Measurements from ENCODE around the gene ALG14.
A peak's percentile ranks its signal among the peaks of the same experiment; 100 is the strongest.
"Not testable (repeated sequence)": the region's sequence is repeated elsewhere in the genome, so short reads cannot be mapped to it uniquely, and the experiment has no call there.

ALG14 gene, protein sequence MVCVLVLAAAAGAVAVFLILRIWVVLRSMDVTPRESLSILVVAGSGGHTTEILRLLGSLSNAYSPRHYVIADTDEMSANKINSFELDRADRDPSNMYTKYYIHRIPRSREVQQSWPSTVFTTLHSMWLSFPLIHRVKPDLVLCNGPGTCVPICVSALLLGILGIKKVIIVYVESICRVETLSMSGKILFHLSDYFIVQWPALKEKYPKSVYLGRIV

GRCh38 chr1:95072532-95073419 lies at the start of gene ALG14:
TSS of gene ALG14 (minus strand) at chr1:95072951. CDS start at chr1:95072898, 53 bp downstream.
- peak; percentile 91 for DNase-seq

GRCh38 chr1:95122151-95122697 lies 49.5 kb upstream of the ALG14 start:
- no peak for DNase-seq

- DNase-seq, result no peak
These were observed 46.5 kb upstream of the ALG14 start for GRCh38 chr1:95119273-95119672.

- no peak for DNase-seq
These were observed 46.0 kb upstream of the ALG14 start for GRCh38 chr1:95118710-95119109.

DNA sequence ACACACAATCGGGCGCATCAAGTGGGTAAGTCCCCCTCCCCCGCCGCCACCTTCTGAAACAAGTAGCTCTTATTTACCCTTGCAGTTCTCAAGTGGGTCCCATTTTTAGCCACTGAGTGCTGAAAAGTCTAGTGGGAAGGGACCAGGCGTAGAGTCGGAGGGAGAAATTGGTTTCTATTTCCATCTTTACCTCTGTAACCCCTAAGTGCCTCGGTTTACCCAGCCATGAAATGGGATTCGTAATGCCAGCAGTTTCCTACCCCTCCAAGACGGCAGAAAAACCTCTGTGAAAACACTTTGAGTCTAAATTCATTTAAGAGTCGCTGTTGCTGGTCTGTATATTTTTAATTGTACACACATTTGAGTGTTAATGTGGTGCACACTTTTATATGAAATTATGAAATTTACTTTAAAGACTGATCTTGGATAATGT lies 45.3 kb upstream of the ALG14 start:
- DNase-seq, result peak; percentile 2

DNA sequence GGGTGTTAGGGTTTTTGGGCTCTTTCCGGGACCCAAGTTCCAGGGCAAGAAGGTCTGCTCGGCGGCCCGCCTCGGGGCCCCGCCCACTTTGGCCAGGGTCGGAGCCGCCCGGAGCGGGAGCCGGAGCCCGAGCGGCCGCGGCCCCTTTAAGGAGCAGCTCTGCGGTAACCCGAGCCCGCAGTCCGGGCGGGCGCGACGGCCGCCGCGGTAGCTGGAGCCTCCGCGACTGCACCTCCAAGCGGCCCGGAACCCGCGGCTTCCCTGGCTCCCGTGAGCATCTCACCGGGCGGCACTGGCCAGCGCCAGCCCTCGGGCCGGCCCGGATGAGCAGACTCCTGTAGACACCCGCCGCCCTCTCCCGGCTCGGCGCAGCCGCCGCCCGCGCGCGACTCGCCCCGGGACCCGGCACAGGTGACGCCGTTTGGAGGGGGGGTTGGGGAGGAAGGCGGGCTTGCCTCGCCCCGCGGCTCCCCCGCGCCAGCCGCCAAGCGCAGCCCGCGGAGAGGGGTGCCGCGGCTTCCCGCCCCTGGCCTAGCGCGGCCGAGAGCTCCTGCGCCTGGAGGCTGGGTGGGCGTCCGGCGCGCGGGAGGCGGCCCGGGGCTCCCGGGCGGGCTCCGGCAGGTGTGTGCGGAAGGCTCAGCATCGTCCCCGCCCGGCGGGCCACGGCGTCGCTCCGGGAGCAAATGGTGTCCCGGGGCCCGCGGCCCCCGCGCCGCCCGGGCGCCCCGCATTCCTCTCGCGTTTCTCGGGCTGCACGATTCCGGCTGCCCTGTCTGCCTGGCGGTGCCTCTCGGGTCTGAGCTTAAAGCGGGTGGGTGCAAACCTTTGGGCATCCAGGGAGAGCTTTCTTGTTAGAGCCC lies 44.7 kb upstream of the ALG14 start, which contains the start of gene TLCD4:
Gene TLCD4, plus strand, starts transcription at position 149 of the 860 bp plus-strand sequence. CDS start 26,547 bp downstream, outside the sequence.
- DNase-seq, result peak; percentile 8

DNA sequence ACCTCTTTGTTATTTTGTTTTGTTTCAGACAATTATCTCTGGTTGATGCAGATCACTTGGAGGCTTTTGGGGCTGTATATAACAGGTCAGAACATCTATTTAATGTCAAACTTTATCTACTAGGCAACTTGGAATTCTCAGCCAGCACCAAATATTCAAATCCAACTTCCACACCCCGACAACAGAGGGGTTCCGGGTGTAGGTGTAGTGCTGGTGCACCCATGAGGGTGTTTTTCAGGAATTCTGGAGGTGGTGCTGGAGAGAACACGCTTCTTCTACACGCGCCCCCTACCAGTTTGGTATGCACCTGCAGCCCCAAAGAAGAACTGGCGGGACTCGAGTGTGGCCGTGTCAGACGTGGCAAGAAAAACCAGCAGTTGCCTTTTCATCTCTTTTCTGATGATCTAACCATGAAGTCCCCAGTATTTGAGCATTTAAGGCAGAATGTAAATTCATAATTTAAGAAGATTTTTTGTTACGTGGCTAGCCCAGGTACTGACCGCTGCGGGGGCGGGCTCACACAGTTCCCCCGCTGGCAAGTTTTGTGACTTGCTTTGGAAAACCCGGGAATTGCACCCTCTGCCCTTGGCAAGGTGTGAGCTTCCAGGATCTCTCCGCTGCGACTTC lies 43.9 kb upstream of the ALG14 start:
- DNase-seq, result peak; percentile 53

DNA sequence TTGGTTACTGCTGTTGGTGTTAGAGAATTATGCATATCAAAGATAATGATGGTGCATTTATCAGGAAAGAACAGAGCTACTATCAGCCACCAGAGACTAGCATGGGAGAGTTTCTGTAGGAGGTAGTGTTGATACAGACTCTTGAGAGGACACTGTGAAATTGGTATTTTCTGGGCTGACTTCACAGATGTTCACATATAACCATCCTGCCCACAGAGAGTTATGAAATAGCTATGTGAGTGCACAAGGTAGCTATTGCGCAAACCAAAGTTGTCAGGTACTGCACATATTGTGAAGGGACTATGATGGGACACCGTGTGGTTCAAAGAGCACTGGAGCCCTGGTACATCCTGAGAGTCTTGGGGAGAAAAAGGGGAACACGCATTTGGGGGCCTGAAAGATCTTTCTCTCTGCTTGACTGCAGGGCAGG lies 43.0 kb upstream of the ALG14 start:
- no peak for DNase-seq

DNA sequence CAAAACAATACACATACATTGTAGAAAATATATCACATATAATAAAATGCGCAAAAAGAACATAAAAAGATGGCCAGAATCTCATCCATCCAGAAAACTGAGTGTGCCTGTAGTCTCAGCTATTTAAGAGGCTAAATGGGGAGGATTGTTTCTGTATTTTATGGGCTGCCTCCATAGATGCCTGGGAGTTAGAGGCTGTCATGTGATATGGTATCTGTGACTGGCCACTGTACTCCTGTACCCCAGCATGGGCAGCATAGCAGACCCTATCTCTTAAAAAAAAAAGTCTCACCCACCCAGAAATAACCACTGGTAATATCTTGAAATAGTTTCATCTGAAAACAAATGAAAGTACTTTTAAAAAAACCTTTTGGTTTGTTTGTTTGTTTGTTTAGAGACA lies 40.9 kb upstream of the ALG14 start:
- no peak for DNase-seq

DNA sequence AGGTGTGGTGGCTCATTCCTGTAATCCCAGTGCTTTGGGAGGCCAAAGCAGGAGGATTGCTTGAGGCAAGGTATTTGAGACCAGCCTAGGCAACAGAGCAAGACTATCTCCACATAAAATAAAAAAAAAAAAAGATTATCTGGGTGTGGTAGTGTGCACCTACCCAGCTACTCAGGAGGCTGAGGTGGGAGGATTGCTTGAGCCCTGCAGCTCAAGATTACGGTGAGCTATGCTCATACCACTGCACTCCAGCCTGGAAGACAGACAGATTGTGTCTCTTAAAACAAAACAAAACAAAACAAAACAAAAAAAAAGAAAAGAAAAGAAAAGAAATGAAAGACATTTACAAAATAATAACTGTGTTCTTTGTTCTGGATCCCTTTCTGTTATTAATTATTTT lies 38.3 kb upstream of the ALG14 start:
- DNase-seq, result no peak

GRCh38 chr1:95108792-95109191 lies 36.0 kb upstream of the ALG14 start:
- DNase-seq, result no peak

DNA sequence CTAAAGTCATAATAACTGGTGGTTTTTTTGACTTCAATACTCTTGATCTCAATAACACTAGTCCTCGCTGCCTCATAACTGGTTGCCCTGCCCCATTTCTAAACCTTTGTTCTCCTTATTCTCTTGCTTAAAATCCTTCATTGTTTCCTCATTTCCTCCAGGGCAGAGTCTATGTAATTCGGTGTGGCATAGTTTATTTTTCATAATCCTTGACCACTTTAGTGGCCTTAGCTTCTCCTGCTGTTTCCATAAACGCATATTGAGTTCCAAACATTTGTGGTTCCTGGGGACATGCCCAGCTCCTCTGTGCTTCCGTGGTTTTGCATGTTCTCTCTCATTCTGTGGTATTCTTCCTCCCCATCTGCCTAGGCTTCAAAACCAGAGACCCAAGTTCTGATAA lies 25.4 kb upstream of the ALG14 start:
- no peak for DNase-seq

- no peak for DNase-seq
These were observed 24.7 kb upstream of the ALG14 start for GRCh38 chr1:95097426-95097825.

- no peak for DNase-seq
These were observed 23.6 kb upstream of the ALG14 start for GRCh38 chr1:95096218-95096841.

DNA sequence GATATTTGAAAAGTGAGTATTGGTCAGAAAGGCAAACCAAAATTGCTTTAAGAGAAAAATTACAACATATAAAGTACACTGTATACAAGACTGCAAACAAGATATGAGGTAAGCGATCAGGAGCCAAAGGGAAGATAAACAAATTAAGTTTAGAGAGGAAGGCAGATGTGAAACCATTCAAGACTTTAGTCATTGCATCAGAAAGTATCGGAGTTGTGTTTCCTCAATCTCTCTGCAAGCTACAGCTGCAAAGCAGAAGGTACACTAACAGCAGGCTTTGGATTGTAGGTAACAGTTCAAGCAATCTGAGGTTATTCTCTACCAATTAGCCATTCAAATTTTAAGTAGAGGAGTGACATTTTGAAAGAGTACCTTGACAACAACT lies 23.1 kb upstream of the ALG14 start:
- DNase-seq, result no peak

DNA sequence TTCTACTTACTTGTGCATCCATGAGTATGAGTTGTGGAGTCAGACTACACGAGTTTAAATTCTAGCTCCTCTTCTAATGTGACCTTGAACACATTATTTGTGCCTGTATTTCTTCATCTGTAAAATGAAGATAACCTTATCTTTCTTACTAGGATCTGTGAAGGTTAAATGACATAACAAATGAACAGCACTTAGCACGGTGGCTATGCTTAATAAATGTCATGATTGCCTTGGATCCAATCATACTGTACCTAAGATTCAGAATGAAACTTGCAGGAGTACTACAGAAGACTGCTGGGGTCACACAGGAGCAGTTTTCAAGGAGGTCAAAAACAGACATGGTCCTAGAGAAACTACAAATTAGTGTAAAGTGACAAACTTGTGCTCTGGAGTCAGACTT lies 22.2 kb upstream of the ALG14 start:
- DNase-seq, result no peak

DNA sequence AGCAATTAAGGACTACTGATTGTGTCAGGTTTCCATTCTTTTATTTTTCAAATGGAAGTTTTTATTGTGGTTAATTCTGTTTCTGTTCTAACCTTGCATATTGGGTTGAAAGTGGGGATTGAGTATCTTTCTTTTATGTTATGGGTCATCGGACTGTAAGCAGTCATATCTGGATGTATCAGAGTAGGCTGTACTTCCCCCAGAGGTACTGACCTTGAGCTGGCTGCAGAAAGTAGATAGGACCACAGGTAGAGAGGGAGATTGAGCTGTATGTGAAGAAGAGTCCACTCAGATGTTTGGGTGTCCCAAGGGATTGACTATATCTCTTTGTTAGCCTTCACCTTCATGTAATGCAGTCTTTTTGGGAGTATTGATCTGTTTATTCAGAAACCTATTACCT lies 20.5 kb upstream of the ALG14 start:
- DNase-seq, result no peak

- not testable (repeated sequence) for DNase-seq
These were observed 20.1 kb upstream of the ALG14 start for GRCh38 chr1:95092891-95093290.

- not testable (repeated sequence) for DNase-seq
These were observed 18.5 kb upstream of the ALG14 start for GRCh38 chr1:95091290-95091689.

GRCh38 chr1:95089650-95090287 lies 17.0 kb upstream of the ALG14 start:
- DNase-seq, result no peak

DNA sequence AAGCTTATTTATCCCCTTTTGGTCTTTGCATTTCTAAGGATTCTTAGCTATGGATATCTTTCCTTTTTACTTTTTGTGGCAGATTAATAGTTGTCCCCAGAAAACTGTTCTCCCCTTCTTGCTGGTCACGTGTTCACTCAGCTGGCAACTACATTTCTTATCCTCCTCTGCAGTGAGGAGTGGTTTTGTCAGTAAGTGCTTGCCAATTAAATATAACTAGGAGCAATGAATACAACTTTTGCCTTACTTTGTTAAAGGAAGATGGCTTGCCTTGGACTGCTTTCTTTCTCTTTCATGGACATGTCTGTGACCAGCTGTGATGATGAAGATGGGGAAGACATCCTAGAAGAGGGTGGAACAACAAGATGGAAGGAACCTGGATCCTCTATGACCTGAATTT lies 15.6 kb upstream of the ALG14 start:
- no peak for DNase-seq
